CD4-positive, alpha-beta T cell (primary cell): Measurements from ENCODE around the gene MYBPHL. TPM values are rescaled to one million over a fixed set of nuclear protein-coding genes. Genes with fewer than 3 reads are reported as not detected.

Source experiments
- ATAC-seq: fragments of 200-7000 bp; cut with Tn5 transposase; one replicate; pipeline ENCODE4 v1.10.0; 2022; ENCODE audit warnings: mild to moderate bottlenecking; ENCODE audit not compliant: poor library complexity
- CTCF ChIA-PET: fragments of 350-600 bp; sonication (Branson Sonifier 250); formaldehyde crosslinking; loops from one replicate; lab custom pipeline; 2021; ENCODE audit warnings: antibody characterized with exemption, inconsistent platforms; lab: Charles Lee
- POLR2A ChIA-PET: fragments of 350-600 bp; sonication (Branson Sonifier 250); formaldehyde crosslinking; loops from one replicate; lab custom pipeline; 2021; ENCODE audit warnings: antibody characterized with exemption, inconsistent platforms; lab: Charles Lee
- DNase-seq, 14 experiments: peaks; one replicate each; pipeline ENCODE4 v3.0.0-alpha.2; 2013 to 2020; ENCODE audit warnings: mixed read lengths in 2 of 14
- H3K27ac ChIP-seq, 2 donors: one replicate each; pipeline versions ENCODE4 v1.5.1 to v1.7.0; 2013; ENCODE audit warnings: low read length in 2 of 2, low read depth in 1 of 2, mild to moderate bottlenecking in 1 of 2
- H3K27me3 ChIP-seq, 2 experiments: 1 replicate in 1 of 2; 2 replicates in 1 of 2; pipeline versions ENCODE4 v1.6.1 to v1.7.0; 2013; ENCODE audit warnings: low read length in 2 of 2, control low read depth in 1 of 2, mild to moderate bottlenecking in 1 of 2, moderate library complexity in 1 of 2; ENCODE audit not compliant: insufficient read depth in 2 of 2, control insufficient read depth in 1 of 2
- H3K36me3 ChIP-seq: one replicate; pipeline ENCODE4 v1.6.1; 2013; ENCODE audit warnings: low read length, control low read depth; ENCODE audit not compliant: insufficient read depth
- H3K4me1 ChIP-seq: one replicate; pipeline ENCODE4 v1.6.1; 2013; ENCODE audit warnings: low read length, control low read depth; ENCODE audit not compliant: insufficient read depth
- H3K4me3 ChIP-seq: one replicate; pipeline ENCODE4 v1.5.1; 2013; ENCODE audit warnings: mild to moderate bottlenecking, low read length, moderate library complexity
- H3K9me3 ChIP-seq, 2 experiments: 1 replicate in 1 of 2; 2 replicates in 1 of 2; pipeline versions ENCODE4 v1.6.1 to v1.7.0; 2013; ENCODE audit warnings: low read length in 2 of 2, mild to moderate bottlenecking in 2 of 2, control low read depth in 1 of 2, moderate library complexity in 1 of 2; ENCODE audit not compliant: control insufficient read depth in 1 of 2, insufficient read depth in 1 of 2
- H3K27ac Mint-ChIP-seq: one replicate; pipeline ENCODE4 v1.8.0; 2020; ENCODE audit warnings: mixed read lengths
- H3K27me3 Mint-ChIP-seq: one replicate; pipeline ENCODE4 v1.8.0; 2021; ENCODE audit warnings: mixed read lengths
- H3K36me3 Mint-ChIP-seq: one replicate; pipeline ENCODE4 v1.8.0; 2021; ENCODE audit warnings: low read depth, mixed read lengths
- H3K4me1 Mint-ChIP-seq: one replicate; pipeline ENCODE4 v1.8.0; 2021; ENCODE audit warnings: low read depth, mixed read lengths
- H3K4me3 Mint-ChIP-seq: one replicate; pipeline ENCODE4 v1.8.0; 2020; ENCODE audit warnings: mild to moderate bottlenecking, mixed read lengths
- H3K9me3 Mint-ChIP-seq: one replicate; pipeline ENCODE4 v1.8.0; 2020; ENCODE audit warnings: mixed read lengths
- CTCF ChIP-seq: fragments of 200-600 bp; IDR thresholded peaks from one replicate; pipeline ENCODE4 v1.8.0; 2022; ENCODE audit warnings: antibody characterized with exemption, mild to moderate bottlenecking
- intact Hi-C, 2 experiments: fragments of 100-400 bp; cut with DNase I in 1 of 2; cut with micrococcal nuclease in 1 of 2; formaldehyde crosslinking; loops; one replicate each; pipeline versions ENCODE4 v1.15.1 to v1.9.0; 2023 to 2025; cut with DNase I, micrococcal nuclease
- total RNA-seq, 174 experiments: library from RNA in 2 of 174; stranded (reverse) in 2 of 174; gene quantifications; one replicate each; pipeline ENCODE4 v1.2.3 and lab custom pipeline; 2021 to 2026

The MYBPHL gene
- total RNA-seq, 2 experiments from 2014 or later: not detected

- H3K4me3 ChIP-seq: no peak overlapping the region
- Mint-ChIP-seq H3K27me3 (peaks cover 4% of the 10 kb centered on the region), H3K4me1 (peaks cover 27% of the 10 kb centered on the region), H3K9me3 (no peaks in the 10 kb centered on the region), H3K27ac (no peak overlapping the region), H3K36me3 (no peaks in the 10 kb centered on the region), H3K4me3 (no peak overlapping the region)
- H3K9me3 ChIP-seq: no peaks in the 10 kb centered on the region
- no peak overlapping the region for H3K27ac ChIP-seq
- DNase-seq: peak in 1 of 14 experiments; percentile 20
- intact Hi-C loops: no loop called here
- H3K36me3 ChIP-seq: no peaks in the 10 kb centered on the region
- ChIA-PET POLR2A (no interaction called here), CTCF (no interaction called here)
- H3K27me3 ChIP-seq: peaks cover 7 to 13% of the 10 kb centered on the region in 2 experiments
- TF ChIP-seq CTCF: no peak
- no peak for ATAC-seq
- peaks cover 34% of the 10 kb centered on the region for H3K4me1 ChIP-seq
Observed at GRCh38 chr1:109246141-109246551, 60.7 kb downstream of the MYBPHL start.

GRCh38 chr1:109243860-109244552 is 62.8 kb downstream of the MYBPHL start:
- ATAC-seq (no peak), DNase-seq (no peak)
- peaks cover under 1% of the 10 kb centered on the region for H3K27me3 Mint-ChIP-seq
- Histone ChIP-seq H3K4me3 (no peak overlapping the region), H3K27ac (no peak overlapping the region), H3K36me3 (peaks cover 1% of the 10 kb centered on the region), H3K4me1 (peaks cover 32% of the 10 kb centered on the region), H3K27me3 (peaks cover 7% of the 10 kb centered on the region in 2 experiments), H3K9me3 (no peaks in the 10 kb centered on the region)
- H3K27ac Mint-ChIP-seq: no peak overlapping the region
- H3K36me3 Mint-ChIP-seq: peaks cover 6% of the 10 kb centered on the region
- TF ChIP-seq CTCF: no peak
- no peak overlapping the region for H3K4me3 Mint-ChIP-seq
- ChIA-PET CTCF (no interaction called here), POLR2A (no interaction called here)
- intact Hi-C loops: no loop called here
- peaks cover 26% of the 10 kb centered on the region for H3K4me1 Mint-ChIP-seq
- H3K9me3 Mint-ChIP-seq: no peaks in the 10 kb centered on the region

GRCh38 chr1:109243221-109243620 is 63.6 kb downstream of the MYBPHL start:
- no peak for TF ChIP-seq CTCF
- DNase-seq (no peak), ATAC-seq (no peak)
- H3K4me1 Mint-ChIP-seq: peaks cover 25% of the 10 kb centered on the region
- Histone ChIP-seq H3K4me3 (no peak overlapping the region), H3K4me1 (peaks cover 27% of the 10 kb centered on the region), H3K9me3 (no peaks in the 10 kb centered on the region), H3K36me3 (peaks cover 9% of the 10 kb centered on the region), H3K27me3 (peaks cover 3 to 7% of the 10 kb centered on the region in 2 experiments), H3K27ac (no peak overlapping the region)
- H3K36me3 Mint-ChIP-seq: peaks cover 14% of the 10 kb centered on the region
- no peak overlapping the region for H3K27ac Mint-ChIP-seq
- no peak overlapping the region for H3K4me3 Mint-ChIP-seq
- H3K27me3 Mint-ChIP-seq: no peaks in the 10 kb centered on the region
- ChIA-PET POLR2A (interaction anchor here (1.0 kb wide), 1 partner anchor 29 kb away, joined by 5 read pairs; the partner anchor contains the start of gene SARS1), CTCF (no interaction called here)
- no peaks in the 10 kb centered on the region for H3K9me3 Mint-ChIP-seq
- intact Hi-C loops: no loop called here
